HG03159 (cell line): Measurements from ENCODE around the gene HYAL4.
"Not testable (repeated sequence)": the region's sequence is repeated elsewhere in the genome, so short reads cannot be mapped to it uniquely, and the experiment has no call there.

Experiments
- ATAC-seq: cut with Tn5 transposase; IDR thresholded peaks from one replicate; pipeline ENCODE4 v1.9.1; 2021; ENCODE audit warnings: mild to moderate bottlenecking, moderate library complexity; ENCODE audit not compliant: unreplicated experiment

The HYAL4 gene

GRCh38 chr7:123846217-123846891 is 1.4 kb downstream of the HYAL4 start:
- no peak for ATAC-seq

- ATAC-seq, result no peak
Observed at GRCh38 chr7:123847868-123848267, 2.9 kb downstream of the HYAL4 start.

DNA sequence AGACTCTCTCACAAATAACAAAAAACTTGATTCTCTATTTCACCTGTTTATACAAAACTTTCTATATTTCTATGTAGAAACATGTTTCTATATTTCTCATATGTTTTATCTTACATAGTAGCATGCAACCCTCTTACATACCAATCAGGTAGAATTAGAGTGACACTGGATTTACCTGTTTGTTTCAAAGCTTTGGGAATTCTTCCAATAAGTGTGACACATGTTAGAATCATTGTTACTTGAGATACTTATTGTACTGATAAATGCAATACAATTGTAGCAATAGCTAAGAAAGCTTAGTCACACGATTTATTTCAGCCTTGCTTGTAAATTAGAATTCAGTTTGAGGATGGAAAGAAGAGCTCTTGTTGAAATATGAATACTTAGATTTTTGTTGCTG is 4.9 kb downstream of the HYAL4 start:
- ATAC-seq, result no peak

DNA sequence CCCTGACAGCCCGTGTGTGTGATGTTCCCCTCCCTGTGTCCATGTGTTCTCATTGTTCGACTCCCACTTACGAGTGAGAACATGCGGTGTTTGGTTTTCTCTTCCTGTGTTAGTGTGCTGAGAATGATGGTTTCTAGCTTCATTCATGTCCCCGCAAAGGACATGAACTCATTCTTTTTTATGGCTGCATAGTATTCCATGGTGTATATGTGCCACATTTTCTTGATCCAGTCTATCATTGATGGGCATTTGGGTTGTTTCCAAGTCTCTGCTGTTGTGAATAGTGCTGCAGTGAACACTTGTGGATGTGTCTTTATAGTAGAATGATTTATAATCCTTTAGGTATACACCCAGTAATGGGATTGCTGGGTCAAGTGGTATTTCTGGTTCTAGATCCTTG is 6.4 kb downstream of the HYAL4 start:
- ATAC-seq, result not testable (repeated sequence)

DNA sequence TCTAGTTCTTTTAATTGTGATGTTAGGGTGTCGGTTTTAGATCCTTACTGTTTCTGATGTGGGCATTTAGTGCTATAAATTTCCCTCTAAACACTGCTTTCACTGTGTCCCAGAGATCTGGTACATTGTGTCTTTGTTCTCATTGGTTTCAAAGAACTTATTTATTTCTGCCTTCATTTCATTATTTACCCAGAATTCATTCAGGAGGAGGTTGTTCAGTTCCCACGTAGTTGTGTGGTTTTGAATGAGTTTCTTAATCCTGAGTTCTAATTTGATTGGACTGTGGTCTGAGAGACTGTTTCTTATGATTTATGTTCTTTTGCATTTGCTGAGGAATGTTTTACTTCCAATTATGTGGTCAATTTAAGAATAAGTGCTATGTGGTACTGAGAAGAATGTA is 9.3 kb downstream of the HYAL4 start:
- ATAC-seq, result not testable (repeated sequence)

DNA sequence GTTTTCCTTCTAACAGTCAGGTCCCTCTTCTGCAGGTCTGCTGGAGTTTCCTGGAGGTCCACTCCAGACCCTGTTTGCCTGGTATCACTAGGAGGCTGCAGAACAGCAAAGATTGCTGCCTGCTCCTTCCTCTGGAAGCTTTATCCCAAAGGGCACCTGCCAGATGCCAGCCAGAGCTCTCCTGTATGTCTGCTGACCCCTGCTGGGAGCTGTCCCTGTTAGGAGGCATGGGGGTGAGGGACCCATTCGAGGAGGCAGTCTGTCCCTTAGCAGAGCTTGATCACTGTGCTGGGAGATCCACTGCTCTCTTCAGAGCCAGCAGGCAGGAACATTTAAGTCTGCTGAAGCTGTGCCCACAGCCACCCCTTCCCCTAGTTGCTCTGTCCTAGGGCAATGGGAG is 11.5 kb downstream of the HYAL4 start:
- ATAC-seq, result not testable (repeated sequence)

- ATAC-seq, result no peak
Observed at GRCh38 chr7:123860848-123861247, 15.9 kb downstream of the HYAL4 start.

DNA sequence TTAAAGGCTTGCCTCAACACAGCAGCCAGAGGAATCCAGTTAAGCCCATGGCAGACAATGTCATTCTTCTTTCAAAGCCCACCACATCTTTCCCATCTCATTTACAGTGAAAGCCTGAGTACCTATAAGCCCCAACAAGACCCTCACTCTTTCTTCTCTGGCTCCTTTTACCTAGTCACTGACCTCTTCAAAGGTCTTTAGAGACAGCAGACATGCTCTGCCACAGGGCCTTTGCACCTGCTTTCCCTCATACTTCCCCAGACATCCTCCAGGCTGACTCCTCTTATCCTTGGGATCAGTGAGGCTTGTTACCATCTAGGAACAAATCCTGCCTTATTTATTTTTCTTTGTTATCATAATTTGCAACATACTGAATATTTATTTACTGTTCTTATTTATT is 17.8 kb downstream of the HYAL4 start:
- ATAC-seq, result no peak

DNA sequence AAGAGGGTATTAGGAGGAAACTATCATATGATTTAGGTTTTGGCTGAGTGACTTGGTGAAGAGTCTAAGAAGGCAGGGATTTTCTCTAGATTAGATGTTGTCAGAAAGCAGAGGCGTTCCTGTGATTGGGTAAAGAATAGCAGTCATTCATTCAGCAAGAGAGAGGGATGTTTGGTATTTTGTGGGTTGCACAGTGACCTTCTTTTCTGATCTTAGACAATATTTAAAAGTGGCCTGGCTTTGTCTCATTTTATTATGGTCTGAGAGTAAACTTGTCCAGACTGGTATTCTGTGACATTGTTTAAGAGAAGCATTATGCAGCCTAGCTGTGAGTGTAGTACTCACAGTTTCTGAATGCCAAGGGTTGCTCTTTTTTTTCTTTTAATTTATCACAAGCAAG is 18.5 kb downstream of the HYAL4 start:
- no peak for ATAC-seq

GRCh38 chr7:123864012-123864411 is 19.0 kb downstream of the HYAL4 start:
- no peak for ATAC-seq

DNA sequence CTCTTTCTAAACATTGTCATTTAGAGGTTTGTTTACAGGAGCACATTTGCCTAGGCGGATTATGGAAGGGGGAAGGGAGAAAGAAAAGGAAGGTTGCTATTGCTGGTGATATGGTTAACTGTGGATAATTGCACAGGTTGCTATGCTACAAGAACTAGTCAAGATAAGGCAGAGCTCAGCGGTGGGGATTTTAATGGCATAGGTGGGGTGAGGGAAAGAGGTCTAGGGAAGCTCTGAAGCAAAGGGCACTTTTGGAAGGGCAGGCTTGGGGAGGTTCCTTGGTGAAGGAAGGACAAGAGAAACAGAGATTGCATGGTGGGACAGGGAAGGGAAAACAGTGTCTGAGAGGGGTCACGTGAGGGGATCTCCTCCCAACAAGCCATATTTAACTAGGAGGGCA is 19.5 kb downstream of the HYAL4 start:
- no peak for ATAC-seq

GRCh38 chr7:123864966-123865365 is 20.0 kb downstream of the HYAL4 start:
- no peak for ATAC-seq

DNA sequence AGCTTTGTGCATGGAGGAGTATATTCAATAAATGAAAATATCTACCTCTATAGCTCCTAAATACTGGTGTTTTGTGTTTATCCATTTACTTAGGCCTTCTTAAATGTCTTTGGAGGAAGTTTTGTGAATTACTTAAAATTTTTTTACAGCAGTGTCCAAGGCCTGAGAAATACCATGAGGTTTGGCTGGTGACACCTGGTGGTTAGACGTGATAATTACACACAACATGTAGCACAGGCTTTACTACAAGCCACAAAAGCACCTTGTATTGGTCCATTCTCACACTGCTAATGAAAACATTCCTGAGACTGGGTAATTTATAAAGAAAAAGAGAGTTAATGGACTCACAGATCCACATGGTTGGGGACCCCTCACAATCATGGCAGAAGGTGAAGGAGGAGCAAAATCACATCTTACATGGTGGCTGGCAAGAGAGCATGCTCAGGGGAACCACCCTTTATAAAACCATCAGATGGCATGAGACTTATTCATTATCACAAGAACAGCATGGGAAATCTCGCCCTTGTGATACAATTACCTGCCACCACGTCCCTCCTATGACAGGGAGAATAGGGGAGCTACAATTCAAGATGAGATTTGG is 20.6 kb downstream of the HYAL4 start:
- ATAC-seq, result peak; percentile 93

DNA sequence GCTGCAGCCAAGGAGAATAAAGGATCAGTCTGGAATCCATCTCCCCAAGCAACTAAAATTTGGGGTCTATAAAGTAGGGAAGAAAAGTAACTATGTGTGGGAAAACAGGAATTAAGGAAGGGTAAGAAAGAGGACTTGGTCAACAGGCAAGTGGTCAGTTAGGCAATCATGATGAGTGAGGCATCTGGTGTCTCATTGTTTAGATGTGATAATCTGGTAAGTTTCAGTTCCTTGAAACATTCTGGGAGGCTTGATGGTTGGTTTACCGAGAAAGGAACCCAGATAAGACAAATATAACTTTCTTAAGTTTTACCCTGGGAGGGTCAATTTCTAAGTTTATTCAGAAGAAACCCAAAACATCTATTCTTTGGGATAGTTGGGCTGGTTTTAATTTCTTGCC is 22.3 kb downstream of the HYAL4 start:
- no peak for ATAC-seq

DNA sequence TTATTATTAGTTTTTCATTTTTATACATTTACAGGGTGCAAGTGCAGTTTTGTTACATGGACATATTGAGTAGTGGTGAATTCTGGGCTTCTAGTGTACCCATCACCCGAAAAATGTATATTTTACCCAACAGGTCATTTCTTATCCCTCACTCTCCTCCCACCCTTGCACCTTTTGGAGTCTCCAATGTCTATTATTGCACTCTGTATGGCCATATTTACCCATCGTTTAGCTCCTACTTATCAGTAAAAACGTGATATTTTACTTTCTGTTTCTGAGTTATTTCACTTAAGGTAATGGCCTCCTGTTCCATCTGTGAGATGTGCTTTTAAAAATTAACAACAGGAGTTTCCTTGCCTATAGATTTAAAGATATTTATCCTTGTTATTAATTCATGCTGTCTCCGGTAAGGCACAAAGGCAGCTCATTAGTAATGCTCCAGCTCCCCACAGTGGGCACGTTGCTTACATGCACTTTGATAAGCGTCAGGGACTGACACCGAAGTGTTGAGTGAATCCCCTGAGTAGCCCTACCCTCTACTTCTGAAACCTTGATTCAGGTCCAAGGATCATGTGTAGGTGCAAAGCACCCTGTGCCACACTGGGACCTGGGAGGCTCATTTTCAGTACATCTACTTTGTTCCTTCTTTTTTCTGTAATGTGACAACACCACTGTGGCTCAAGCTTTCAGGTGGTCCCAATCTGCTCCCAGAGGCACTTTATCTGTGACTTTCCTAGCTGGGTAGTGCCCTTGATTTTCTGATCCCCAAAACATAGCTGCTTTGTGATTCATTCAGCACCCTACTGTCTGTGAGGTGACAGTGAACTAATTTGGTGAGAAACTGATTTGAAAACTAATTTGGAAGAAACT is 27.3 kb downstream of the HYAL4 start:
- peak; percentile 84 for ATAC-seq

GRCh38 chr7:123872908-123873307 is 27.9 kb downstream of the HYAL4 start:
- no peak for ATAC-seq

- no peak for ATAC-seq
Observed at GRCh38 chr7:123876557-123877256, 31.7 kb downstream of the HYAL4 start.

GRCh38 chr7:123879628-123880027 is 34.7 kb downstream of the HYAL4 start:
- no peak for ATAC-seq

DNA sequence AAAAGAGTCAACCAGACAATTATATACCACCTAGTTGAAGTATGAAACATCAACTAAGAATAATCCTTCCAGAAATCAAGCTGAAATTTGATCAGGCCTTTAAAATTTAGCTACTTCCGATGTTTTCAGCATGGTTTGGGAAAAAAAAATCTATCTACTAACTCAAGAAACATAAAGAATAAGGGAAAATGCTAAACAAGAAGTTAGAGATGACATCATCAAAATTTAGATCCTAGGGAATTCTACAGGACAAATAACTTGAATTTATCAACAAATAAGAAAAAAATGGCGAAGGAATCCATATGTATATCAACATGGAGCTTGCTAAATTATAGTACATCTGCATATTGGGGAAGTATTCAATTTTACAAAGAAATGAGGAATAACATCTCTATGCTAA is 36.3 kb downstream of the HYAL4 start:
- ATAC-seq, result no peak

GRCh38 chr7:123883154-123883553 is 38.2 kb downstream of the HYAL4 start:
- ATAC-seq, result no peak

DNA sequence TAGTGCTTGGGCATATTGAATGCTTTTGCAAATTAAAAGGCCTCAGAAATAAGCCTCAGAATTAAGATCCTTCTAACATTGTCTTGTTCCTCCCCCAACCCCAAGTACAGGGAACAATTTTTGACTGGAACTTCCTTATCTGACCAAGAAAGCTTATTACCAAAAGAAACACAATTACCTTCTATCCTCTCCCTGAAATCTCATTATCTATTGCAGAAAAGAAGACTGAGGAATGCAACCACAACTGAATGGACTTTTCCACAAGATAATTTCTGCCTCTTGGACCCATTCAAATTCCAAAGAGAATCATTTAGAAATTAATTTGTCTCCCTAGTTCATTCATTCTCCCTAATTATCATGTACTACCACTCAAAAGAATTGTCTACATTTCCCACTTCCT is 43.2 kb downstream of the HYAL4 start:
- no peak for ATAC-seq
